Activated T-cell treated with anti-CD3 and anti-CD28 coated beads, Interleukin-2, amount 50 U/mL, for 1 hour (primary cell): ENCODE measurements around the gene ARHGEF2.

Experiments
- DNase-seq: peaks from one replicate; pipeline ENCODE4 v3.0.0-alpha.2; 2020

Gene ARHGEF2

DNA sequence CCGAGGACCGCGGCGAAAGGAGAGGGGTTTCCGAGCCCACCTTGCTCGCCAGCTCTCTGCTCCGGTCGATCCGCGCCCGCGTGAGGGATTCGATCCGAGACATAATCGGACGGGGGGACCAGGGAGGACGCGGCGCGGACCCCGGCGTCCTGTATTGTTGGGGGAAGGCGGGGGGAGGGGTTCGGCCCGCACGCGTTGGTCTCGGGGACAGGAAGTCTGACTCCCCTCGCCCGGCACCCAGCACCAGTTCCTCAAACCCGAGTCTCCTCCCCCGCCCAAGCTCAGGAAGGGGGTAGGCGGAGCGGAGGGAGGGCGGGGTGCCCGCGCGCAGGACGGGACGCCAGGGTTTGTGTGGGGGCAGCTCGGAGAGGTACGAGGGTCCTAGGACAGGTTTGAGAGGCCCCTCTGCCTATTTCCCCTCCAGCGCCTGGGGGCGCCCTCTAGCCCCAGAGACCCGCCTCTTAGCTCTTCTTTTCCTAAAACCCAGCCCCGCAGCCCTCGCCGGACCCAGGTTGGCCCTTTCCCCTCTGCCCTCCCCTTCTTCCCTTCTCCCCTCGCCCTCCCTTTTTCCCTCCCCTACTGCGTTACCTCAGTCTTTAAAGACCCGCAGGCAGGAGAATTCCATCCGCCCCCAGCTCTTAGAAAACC is at the start of gene ARHGEF2:
Gene ARHGEF2, minus strand, starts transcription at position 223 of the 648 bp plus-strand sequence. Its CDS starts 120 bp downstream, at position 103.
- DNase-seq = peak; percentile 77

DNA sequence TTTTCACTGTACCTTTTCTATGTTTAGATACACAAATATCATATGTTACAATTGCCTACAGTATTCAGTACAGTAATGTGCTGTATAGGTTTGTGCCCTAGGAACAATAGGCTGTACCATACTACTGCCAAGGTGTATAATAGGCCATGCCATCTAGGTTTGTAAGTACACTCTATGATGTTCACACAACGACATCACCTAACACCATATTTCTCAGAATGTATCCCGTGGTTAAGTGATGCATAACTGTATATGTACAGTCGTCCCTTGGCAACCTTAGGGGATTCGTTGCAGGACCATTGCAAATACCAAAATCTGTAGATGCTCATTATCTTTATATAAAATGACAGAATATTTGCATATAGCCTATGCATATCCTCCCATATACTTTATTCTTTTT is 48.2 kb upstream of the ARHGEF2 start:
- no peak for DNase-seq

DNA sequence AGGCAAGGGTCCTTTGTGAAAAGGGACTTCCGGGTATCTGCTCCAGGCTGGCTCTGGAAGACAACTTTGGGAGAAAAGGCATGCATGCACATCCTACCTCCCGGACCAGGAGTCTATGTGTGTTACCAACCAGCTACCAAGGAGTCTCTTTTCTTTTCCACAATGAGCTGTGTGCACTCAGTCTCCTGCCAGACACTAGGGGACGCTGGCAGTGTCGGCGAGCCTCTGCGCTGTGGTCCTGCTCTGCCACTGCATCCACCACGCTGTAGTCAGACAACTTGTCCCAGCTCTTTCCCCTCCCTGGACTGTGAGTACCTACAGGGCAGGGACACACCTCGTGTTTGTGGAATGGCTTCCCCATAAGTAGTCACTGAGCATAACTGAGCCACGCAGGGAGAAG is 47.5 kb upstream of the ARHGEF2 start:
- peak; percentile 28 for DNase-seq

DNA sequence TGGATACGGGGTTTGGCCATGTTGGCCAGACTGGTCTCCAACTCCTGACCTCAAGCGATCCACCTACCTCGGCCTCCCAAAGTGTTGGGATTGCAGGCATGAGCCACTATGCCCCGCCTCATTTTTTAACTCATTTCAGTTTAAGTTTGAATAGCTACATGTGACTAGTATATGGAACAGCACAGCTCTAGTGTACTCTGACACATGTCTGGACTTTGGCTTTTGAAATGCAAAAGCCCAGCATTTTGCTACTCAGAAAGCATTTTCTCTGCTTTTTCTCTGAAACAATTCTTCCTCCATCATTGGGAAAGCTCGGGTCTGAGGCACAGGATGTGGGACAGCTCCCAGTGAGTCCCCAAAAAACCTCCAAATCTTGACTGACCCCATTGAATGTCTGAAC is 46.5 kb upstream of the ARHGEF2 start:
- no peak for DNase-seq

DNA sequence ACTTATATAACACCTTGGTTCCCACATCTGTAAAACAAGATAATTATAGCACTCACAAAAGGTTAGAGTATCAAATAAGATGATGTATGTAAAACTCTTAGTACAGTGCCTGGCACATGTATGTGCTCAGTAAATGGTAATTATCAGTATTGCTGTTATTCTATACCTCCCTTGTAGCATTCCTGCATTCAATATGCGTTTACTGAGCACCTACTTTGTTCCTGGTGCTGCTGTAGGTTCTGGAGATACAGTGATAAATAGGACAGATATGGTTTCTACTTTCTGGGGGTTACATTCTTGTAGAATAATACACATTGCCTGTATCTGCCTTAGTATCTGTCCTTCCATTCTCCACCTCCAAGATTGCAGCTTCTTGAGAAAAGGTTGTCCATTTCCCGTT is 43.6 kb upstream of the ARHGEF2 start:
- no peak for DNase-seq

DNA sequence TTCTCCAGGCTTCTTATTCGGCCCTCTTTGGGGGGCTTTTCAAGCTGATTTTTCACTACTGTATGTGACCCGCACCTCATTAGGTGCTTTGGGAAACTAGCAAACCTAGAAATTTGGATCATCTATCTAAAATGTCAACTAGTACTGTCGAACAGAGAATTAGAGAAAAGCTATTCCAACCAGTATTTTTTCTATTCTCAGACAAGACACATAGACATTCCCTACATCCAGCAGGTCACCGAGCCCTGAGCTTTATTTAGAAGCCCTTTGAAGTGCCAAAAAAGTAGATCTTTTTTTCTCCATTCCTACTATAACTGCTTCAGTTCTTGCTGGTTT is 42.7 kb upstream of the ARHGEF2 start:
- no peak for DNase-seq

DNA sequence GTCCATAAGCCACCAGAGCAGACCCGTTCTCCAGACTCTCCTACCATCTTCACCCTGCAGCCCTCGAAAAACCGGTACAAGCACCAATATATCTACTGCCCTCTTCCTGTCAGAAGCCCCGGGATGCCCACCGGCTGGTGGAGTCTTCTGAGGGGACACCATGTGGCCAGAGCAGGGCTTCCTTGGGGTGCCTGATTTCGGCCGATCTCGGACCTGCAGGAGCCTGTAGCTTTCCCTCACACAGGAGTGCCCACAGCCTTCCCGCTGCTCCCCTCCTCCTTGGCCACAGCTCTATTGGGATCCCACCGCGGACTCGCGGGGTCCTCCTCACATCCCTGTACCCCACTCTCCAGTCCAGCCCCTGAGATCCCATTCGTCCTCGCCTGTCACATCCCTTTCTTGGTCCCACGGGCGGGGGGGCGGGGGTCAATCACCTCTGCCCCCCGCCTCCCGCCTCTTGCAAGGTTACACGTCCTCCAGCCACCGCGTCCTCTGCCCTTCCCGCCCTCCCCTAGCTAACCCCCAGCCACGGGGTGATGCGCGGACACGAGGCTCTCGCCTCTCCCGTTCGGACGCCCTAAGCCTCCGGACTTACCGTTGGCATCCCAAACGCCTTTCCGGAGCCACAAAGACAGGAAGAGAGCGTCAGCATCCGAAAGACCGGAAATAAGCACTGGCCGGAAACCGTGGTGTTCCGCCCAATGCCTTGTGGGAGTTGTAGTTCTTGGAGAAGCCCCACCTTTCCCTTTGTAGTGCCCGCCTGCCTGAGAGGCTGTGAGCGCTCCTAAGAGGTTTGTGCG is 42.1 kb upstream of the ARHGEF2 start, which contains the start of gene SSR2:
Gene SSR2, minus strand, starts transcription at position 659 of the 800 bp plus-strand sequence. CDS start 784 bp downstream, outside the sequence.
- DNase-seq = peak; percentile 74

DNA sequence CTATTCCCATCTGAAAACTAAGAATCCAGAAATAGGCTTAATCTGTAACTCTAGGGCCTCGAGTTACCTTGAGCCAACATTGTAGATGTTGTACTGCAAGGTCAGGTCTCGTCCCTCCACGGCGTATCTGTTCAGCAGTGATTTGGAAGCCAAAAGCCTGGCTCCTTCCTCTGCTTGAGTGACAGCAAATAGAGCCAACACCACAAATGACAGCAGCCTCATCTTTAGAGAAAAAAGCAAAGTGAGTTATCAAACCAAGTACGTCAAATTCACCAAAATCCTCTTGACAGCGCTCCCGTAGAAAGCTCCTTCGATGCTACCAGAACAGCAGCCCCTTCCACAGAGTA is 41.6 kb upstream of the ARHGEF2 start:
- no peak for DNase-seq

DNA sequence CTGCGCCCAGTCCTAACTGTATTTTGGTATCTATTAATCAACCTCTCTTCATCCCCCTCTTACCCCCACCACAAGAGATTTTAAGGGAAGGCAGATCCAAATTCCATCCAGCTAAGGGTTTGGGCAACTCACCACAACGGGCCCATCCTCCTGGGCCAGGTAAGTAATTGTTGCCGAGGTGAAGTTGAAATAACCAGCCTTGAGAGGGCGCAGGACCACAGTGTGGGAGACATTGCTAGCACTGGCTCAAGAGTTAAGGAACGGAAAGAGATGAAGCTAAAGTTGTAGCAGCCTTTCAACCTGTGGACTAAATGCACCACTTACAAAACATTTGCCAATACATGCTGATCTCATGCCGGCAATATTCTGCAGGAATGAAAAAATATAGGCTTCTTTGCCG is 36.5 kb upstream of the ARHGEF2 start:
- no peak for DNase-seq

DNA sequence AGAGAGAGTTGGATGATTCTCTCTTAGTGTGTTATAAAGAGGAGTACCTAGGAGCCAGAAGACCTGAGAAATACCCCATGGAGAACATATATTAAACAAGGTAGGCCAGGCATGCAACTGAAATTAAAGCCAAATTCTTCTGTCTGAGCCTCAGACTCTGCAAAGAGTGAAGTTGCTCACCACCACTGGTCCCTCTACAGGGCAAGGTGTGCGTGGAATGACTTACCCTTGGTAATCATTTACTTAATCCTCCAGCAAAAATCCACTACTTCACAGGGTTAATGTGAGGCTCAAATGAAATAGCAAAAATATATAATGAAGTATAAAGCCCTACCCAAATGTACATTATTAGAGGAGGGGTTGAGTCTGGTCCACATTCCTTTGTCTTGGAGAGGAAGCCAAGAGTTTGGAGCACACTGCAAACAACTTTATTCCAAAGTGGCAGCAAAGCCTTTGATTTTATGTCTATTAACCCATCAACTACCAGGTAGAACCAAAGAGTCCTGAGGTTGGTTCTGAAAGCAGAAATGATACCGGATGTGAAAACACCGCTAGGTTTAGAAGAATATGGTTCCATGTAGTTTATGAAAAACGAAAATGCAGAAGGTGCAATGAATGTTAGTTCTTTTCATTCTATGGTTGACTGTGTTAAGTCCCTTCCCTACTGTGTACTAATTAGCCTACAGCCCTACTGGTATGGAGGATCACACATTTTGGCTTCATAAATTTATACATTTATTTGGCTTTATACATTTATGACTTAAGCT is 33.9 kb upstream of the ARHGEF2 start:
- no peak for DNase-seq

DNA sequence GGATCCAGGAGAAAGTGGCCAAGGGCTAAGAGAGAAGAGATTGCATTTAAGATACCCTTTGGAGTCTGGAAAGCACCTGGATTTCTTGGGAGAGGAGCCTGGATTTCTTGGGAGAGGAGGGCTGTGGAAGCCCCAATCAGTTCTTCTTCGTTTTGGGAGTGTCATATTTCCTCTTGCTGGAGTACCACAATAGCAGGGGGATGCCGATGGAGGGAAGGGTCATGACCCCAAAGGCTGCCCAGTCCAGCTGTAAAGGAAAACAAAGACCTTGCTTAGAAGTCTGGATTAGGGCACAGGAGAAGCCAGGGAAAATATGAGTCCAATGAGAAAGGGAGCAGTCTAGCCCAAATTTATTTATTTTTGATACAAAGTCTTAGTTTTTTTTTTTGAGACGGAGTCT is 31.1 kb upstream of the ARHGEF2 start:
- no peak for DNase-seq

DNA sequence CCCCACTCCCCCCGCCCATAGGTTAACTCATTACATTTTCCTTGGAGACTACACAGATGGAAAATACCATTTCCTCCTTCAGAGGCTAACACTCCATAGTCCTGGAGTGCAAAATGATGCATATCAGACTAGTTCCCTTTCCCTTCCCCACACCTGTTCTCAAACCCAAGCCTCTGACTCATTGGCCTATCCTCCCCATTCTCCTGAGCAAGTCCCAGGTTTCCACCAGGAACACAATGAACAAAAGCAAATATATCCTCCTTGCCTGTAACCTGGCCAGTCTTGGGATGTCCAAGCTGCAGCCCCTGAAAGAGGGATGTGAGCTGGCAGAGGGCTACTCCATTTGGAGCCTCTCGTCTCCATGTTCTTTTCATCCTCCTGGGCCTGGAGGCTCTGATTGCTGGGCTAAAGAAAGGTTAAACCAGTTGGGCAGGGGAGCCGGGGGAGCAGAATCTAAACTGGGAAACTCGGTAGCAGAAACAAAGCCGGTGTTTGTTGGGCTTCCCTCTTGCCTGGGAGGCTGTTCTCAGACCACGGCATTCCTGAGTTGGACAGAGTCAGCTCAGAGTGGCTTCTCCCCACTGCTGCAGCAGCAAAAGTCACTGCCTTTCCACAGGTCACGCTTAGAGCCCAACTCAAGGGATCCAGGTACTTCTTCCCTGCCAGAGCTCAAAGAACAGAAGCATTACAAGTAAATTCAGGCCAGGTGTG is 28.5 kb upstream of the ARHGEF2 start:
- DNase-seq = no peak

DNA sequence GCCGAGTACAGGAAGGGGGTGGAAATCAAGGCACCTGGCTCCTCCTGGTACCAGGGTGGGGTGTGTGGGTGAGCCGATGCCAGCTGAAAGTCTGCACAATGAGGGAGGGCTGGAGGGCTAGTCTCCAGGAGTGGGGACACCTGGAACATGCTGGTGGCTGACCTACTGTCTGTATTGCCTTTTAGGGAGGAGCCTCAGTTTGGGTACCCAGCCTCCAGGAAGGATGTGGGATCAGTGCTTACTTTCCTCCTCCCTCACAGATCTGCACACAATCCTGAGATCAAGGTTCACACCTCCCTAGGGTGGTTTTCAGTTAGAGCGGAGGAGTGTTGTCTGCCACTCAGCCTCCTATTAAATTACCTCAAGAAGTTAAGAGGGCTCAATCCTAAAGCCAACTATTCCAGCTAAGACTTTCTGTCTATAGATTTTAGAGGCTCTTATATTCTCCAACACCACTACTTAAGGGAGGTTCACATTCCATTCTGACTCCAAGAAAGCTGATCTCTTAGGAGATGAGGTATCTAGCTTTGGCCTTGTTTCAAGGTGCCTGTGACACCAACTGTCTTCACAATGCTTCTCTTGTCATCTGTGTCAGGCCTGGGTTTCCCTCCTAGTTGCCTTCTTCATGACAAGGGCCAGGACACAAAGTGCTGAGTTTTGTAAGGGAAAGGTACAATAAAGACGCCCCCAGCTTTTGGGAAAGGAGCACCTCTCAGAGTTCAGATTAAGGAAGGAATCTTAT is 26.7 kb upstream of the ARHGEF2 start:
- DNase-seq = no peak

DNA sequence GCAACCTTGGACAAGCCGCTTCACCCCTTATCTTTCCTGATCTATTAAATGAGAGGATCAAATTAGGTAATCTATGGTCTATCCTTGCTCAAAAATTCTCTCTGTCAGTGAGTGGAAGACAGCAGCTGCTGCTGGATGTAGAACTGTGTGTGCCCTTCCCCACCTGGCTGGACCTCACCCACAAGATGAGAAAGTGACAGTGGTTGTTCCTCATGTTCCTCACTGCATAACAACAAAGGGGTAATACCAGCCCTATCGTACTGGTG is 25.5 kb upstream of the ARHGEF2 start:
- DNase-seq = no peak

DNA sequence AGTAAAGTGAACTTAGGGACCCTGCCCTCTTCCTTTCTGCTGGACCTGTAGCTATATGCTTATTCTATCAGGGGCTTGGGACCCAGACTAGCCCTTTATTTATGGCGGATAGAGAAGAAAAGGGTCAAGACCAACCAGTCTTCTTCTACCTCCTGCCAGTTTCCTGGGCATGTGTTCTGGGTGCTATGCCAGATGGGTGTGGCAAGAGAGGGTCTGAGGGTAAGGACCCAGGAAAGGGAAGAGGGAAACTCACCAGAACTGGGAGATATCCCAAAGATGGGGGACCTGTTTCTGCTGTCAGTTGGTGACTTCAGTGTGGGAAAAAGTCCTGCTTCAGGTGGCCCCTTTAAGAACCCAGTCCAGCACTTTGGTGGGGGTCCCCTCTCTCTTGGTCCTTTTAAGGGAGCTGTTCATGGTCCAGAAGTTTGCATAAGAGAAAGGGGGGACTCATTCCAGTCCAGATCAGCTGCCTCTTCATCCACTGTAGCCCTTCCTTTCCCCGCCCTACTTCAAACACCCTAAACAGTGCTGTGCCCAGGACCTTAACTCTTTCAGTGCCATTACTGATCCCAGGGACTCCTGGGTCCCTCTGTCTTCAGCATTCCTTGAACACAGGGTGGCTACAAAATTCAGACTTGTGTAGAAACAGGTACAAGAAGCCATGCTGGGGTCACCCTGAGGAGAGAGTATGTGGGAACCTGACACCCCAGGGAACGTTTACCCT is 24.0 kb upstream of the ARHGEF2 start:
- DNase-seq = no peak

DNA sequence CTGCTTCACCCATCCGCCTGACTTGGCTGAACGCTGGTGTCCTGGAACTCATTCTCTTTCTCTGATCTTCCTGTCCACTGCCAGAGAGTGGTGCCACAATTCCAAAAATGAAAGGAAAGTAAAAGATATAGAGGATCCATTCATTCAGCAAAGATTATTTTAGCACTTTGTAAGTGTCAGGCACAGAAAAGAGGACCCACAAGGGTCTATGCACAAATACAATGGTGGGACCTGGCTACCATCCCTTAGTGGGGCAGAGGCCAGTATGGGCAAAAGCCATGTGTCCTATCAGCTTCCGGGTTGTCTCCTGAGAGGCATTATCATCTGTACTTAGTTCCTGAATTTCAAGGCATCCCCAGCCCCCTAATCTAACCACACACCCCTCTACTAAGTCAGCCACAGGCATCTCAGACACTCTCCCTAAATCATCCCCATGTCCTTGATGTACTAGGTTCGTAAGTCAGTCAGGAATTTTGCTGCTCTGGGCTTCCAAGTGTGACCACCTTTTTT is 23.4 kb upstream of the ARHGEF2 start:
- no peak for DNase-seq

DNA sequence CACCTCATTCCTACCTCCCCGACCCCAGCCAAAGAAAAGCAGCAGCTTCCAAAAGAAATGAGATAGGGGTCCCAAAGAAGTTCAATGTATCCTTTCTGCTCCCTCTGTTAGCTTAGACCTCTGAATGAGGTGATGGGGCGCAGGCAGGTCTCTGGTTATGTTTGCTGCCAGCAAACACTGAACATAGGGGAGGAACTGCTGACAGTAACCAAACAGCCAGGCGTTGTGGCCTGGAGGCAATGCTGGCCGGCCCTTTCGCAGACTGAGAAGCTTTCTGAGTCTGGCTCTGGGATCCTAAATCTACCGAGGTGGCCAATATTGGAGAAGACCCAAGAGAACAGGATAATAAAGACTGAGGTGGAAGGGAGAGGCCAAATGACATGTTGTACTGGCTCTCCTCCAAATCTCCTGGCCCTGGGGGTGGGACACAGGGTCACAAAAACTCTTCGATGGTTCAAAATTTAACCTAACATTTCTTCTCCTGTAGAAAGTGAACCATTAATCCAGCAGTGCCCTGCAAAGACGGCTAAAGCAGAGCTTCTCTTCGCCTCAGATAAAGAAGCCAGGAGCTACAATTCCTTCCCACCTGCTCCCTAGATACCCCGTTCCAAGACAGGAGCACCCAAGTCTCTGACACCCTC is 22.8 kb upstream of the ARHGEF2 start:
- DNase-seq = no peak

DNA sequence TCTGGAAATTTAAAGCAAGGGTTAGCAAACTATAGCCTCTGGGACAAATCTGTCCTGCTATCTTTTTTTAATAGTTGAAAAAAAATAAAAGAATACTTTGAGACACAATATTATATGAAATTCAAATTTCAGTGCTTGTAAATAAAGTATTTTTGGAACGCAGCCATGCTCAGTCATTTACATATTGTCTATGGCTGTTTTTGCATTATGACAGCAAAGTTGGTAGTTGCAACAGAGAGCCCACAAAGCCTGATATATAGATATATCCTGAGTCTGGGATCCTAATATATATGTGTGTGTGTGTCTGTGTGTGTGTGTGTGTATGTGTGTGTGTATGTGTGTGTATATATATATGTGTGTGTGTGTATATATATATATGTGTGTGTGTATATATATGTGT is 21.6 kb upstream of the ARHGEF2 start:
- DNase-seq = no peak

DNA sequence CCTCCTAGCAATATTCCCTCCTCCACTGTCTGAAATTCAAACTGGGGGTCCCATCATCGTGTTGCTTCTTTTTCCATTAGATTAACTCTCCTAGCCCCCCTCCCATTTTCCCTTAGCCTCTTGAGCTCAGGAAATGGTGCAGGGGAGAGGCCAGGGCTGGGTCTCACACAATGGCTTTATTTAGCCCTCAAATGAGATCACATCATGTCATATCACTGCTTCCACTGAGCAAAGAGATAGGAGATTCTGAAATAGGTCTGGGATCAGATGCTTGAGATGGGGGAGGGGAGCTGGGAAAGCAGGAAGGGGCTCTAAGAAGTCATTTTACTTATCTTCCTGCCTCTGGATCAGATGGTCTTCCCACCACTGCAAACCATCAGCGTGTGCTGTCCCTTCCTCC is 17.8 kb upstream of the ARHGEF2 start:
- DNase-seq = no peak

DNA sequence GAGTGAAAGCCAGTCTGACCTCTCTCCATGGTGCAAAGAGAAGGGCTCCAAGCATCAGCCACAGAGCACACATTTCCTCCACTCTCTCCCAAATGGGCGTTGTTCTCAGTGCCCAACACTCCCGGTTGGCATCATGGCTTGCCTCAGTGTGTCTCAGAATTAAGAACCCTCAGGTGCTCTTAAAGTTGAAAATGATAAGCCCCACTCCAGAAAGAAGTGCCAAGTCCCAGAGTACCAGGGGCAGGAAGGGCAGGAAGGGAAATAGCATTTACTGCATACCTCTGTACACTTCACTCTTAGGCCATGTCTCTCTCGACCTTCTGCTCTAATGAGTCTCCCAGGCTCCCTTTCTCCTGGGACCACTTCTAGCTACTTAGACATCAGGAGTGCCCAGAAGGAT is 15.2 kb upstream of the ARHGEF2 start:
- DNase-seq = no peak

DNA sequence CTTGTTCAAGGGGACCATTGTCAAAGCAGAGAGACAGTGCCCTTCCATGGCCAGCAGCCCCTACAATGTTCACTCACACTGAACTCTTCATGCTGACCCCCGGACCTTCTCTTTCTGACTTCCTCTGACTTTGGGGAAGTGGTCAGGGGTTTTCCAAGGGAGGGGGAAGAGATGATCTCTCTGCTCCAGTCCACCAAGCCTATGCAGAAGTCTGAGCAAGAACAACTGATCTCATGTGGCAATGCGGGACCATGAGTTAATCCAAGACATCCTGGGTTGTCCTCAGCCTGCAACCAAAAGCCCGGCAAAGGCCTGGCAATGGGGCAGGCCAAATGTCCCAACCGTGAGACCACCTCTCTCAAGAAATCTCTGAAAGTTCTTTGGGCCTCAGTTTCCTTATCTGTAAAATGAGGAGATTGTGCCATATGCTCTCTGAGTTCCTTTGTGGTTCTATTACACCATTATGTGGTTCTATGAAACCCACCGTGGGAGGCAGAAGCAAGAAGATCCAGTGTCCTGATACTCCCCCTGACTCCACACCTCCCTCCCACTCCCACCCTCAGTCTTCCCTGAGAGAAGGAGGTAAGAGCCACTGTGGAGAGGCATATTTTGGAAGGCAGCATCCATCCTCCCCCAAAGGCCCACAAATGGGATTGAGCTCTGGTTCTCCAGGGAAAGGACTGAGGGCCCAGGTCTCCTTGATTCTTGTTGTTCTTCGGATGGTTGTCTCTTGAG is 11.8 kb upstream of the ARHGEF2 start:
- no peak for DNase-seq
